Esophagus squamous epithelium (tissue), 5 donors: ENCODE data around the gene FRS3. TPM values are rescaled to one million over a fixed set of nuclear protein-coding genes. Genes with fewer than 3 reads are reported as not detected.
"Not testable (repeated sequence)": the region's sequence is repeated elsewhere in the genome, so short reads cannot be mapped to it uniquely, and the experiment has no call there.

Experiments used
- DNase-seq: peaks from one replicate; lab custom pipeline; 2025; lab: John Stamatoyannopoulos, UW
- H3K27ac ChIP-seq, 4 donors: fragments of 200-600 bp; sonication (generic); one replicate each; pipeline ENCODE4 v1.5.1; 2016 to 2019; ENCODE audit warnings: mild to moderate bottlenecking in 1 of 4
- H3K27me3 ChIP-seq, 4 donors: fragments of 200-600 bp; sonication (generic); 1 replicate in 3 of 4; 2 replicates in 1 of 4; pipeline versions ENCODE4 v1.5.1 to v1.6.0; 2017 to 2021; ENCODE audit warnings: antibody characterized with exemption in 1 of 4
- H3K36me3 ChIP-seq, 3 donors: fragments of 200-600 bp; sonication (generic); one replicate each; pipeline ENCODE4 v1.5.1; 2016 to 2019
- H3K4me1 ChIP-seq, 3 donors: fragments of 200-600 bp; sonication (generic); one replicate each; pipeline ENCODE4 v1.5.1; 2017 to 2019
- H3K4me3 ChIP-seq, 4 donors: fragments of 200-600 bp; sonication (generic); 1 replicate in 3 of 4; 2 replicates in 1 of 4; pipeline ENCODE4 v1.5.1; 2016 to 2019; ENCODE audit warnings: mild to moderate bottlenecking in 2 of 4, moderate library complexity in 1 of 4
- H3K9me3 ChIP-seq, 3 donors: fragments of 200-600 bp; sonication (generic); one replicate each; pipeline ENCODE4 v1.5.1; 2016 to 2019
- POLR2A ChIP-seq, 4 donors: fragments of 450-650 bp; IDR thresholded peaks; one replicate each; pipeline ENCODE4 v1.6.1; 2017; ENCODE audit warnings: antibody characterized with exemption in 4 of 4, mild to moderate bottlenecking in 4 of 4, moderate library complexity in 3 of 4
- WGBS, 2 donors: methylation state at CpG; one replicate each; pipeline ENCODE4 v1.1.5; 2018; 5-methylcytosine and 5-hydroxymethylcytosine counted together
- intact Hi-C: fragments of 100-400 bp; cut with DNase I; formaldehyde crosslinking; loops from one replicate; pipeline ENCODE4 v1.15.0; 2022
- total RNA-seq, 4 donors: library from RNA; depleted of rRNA; stranded (reverse); fragments of >200 nt; gene quantifications; one replicate each; pipeline ENCODE4 v1.1.0, GENCODE V29; 2016
- TF ChIP-seq, protein P1 (sequence below), 6 experiments: fragments of 450-650 bp in 4 of 6; fragments of 200-600 bp in 2 of 6; sonication (generic) in 2 of 6; IDR thresholded peaks; one replicate each; pipeline ENCODE4 v1.5.1; 2016 to 2019; ENCODE audit warnings: antibody characterized with exemption in 6 of 6, mild to moderate bottlenecking in 4 of 6, moderate library complexity in 4 of 6
- donor health status: DM: yes; HTN: yes; CAD: no.

Gene FRS3
- total RNA-seq, 4 donors from 2014 or later: 0.31 to 5.5 (median 1.5) TPM

- H3K9me3 ChIP-seq: no peaks in the 10 kb centered on the region
- H3K27me3 ChIP-seq: no peaks in the 10 kb centered on the region
- peaks cover 0 to 21% (median 12%) of the 10 kb centered on the region in 3 donors for H3K4me1 ChIP-seq
- no peak overlapping the region for H3K27ac ChIP-seq
- no peak for DNase-seq
- peaks cover 4 to 55% (median 15%) of the 10 kb centered on the region in 3 donors for H3K36me3 ChIP-seq
- WGBS, 2 donors: 88 to 95% methylated on average over 5 to 9 of the region's 30 CpGs
- intact Hi-C loops: loop anchor here (10.0 kb wide), 1 partner anchor 166 kb away; no protein-coding TSS in a partner anchor
- TF ChIP-seq POLR2A (IDR thresholded peaks at IDR 0.05): no peak
- TF ChIP-seq, protein P1, sequence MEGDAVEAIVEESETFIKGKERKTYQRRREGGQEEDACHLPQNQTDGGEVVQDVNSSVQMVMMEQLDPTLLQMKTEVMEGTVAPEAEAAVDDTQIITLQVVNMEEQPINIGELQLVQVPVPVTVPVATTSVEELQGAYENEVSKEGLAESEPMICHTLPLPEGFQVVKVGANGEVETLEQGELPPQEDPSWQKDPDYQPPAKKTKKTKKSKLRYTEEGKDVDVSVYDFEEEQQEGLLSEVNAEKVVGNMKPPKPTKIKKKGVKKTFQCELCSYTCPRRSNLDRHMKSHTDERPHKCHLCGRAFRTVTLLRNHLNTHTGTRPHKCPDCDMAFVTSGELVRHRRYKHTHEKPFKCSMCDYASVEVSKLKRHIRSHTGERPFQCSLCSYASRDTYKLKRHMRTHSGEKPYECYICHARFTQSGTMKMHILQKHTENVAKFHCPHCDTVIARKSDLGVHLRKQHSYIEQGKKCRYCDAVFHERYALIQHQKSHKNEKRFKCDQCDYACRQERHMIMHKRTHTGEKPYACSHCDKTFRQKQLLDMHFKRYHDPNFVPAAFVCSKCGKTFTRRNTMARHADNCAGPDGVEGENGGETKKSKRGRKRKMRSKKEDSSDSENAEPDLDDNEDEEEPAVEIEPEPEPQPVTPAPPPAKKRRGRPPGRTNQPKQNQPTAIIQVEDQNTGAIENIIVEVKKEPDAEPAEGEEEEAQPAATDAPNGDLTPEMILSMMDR (IDR thresholded peaks at IDR 0.05): no peak
- no peak overlapping the region for H3K4me3 ChIP-seq
These were observed 9.2 kb downstream of the FRS3 start for GRCh38 chr6:41770381-41771057.

DNA sequence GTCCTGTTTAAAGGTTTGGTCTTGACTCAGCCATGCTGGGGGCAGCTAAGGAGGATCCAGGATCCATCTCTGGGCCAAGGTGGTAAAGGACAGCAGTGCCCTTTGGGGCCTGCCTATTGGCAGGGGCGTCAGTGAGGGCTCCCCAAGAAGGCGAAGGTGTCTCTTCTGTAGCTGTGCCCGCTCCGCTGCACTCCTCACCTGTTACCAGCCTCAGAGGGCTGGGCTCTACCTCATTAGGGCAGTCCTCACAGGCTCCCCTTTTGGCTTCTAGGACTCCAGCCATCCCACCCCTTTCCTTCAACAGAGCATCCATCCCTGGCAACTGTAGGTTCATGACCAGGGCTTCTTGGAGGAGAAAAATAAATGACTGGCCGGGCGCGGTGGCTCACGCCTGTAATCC, 10.3 kb downstream of the FRS3 start:
- intact Hi-C loops: no loop called here
- Histone ChIP-seq H3K36me3 (peaks cover 0 to 44% (median 11%) of the 10 kb centered on the region in 3 donors), H3K4me3 (no peak overlapping the region), H3K4me1 (peaks cover 0 to 21% (median 12%) of the 10 kb centered on the region in 3 donors), H3K27ac (peak overlapping the region in 1 of 4 donors; percentile 77), H3K27me3 (no peaks in the 10 kb centered on the region), H3K9me3 (no peaks in the 10 kb centered on the region)
- WGBS, 2 donors: 91 to 100% methylated on average over 4 to 8 of the region's 8 CpGs
- no peak for TF ChIP-seq POLR2A (IDR thresholded peaks at IDR 0.05)
- TF ChIP-seq, protein P1 (IDR thresholded peaks at IDR 0.05): no peak
- DNase-seq: no peak

- Histone ChIP-seq H3K9me3 (no peaks in the 10 kb centered on the region), H3K27me3 (no peaks in the 10 kb centered on the region), H3K4me3 (no peak overlapping the region), H3K36me3 (peaks cover 0 to 37% (median 10%) of the 10 kb centered on the region in 3 donors), H3K27ac (peak overlapping the region in 1 of 4 donors; percentile 77), H3K4me1 (peaks cover 0 to 21% (median 12%) of the 10 kb centered on the region in 3 donors)
- TF ChIP-seq, protein P1 (IDR thresholded peaks at IDR 0.05): no peak
- no peak for TF ChIP-seq POLR2A (IDR thresholded peaks at IDR 0.05)
- DNase-seq: no peak
- intact Hi-C loops: no loop called here
- 63 to 81% methylated on average over 7 to 9 of the region's 10 CpGs for whole genome bisulfite sequencing, 2 donors
These were observed 11.0 kb downstream of the FRS3 start for GRCh38 chr6:41768545-41769308.

DNA sequence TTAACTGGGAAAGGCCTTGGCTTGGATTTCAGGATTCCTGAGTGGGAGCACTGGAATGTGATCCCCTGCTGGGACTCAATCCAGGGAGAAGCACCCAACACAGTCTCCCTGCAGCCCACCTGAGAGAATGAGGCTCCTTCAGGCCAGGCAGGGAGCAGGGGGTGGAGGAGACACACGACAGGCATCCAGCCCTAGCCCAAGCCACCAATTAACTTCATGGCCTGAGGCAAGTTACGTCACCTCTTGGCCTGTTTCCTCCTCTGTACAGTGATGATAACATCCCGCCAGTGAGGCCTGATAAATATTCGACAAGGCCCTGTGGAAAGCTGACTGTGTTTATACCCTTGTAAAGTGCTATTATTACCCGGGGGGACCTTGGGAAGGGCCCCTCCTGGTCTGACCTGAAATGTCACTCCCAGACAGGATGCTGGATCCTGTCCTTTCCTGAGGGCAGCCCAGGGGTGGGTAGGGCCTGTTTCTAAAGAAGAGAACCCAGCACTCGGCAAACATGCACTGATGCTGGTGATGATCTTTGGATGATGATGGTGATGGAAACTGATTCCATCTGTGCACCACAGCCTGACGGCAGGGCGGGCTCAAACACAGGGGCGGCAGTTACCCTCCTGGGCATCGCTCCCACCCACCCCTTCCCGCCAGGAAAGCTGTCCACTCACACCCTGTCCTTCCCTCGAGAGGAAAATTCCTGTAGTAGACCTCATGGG, 12.4 kb downstream of the FRS3 start:
- peak overlapping the region in 3 of 4 donors; percentile 40 to 77 (median 61) for H3K27ac ChIP-seq
- TF ChIP-seq POLR2A (IDR thresholded peaks at IDR 0.05): no peak
- TF ChIP-seq, protein P1 (IDR thresholded peaks at IDR 0.05): no peak
- 15 to 28% methylated on average over 5 to 6 of the region's 12 CpGs for WGBS, 2 donors
- H3K36me3 ChIP-seq: peaks cover 0 to 23% (median 10%) of the 10 kb centered on the region in 3 donors
- H3K27me3 ChIP-seq: no peaks in the 10 kb centered on the region
- intact Hi-C loops: no loop called here
- no peaks in the 10 kb centered on the region for H3K9me3 ChIP-seq
- DNase-seq: no peak
- no peak overlapping the region for H3K4me3 ChIP-seq
- peaks cover 0 to 21% (median 12%) of the 10 kb centered on the region in 3 donors for H3K4me1 ChIP-seq

GRCh38 chr6:41766043-41766664, 13.5 kb downstream of the FRS3 start:
- DNase-seq, intact Hi-C loops, H3K4me3 ChIP-seq, H3K27me3 ChIP-seq, H3K9me3 ChIP-seq: not testable (repeated sequence)
- Histone ChIP-seq H3K4me1 (peaks cover 0 to 21% (median 12%) of the 10 kb centered on the region in 3 donors), H3K36me3 (peaks cover 0 to 11% (median 2%) of the 10 kb centered on the region in 3 donors), H3K27ac (peak overlapping the region in 1 of 4 donors; percentile 77)
- 67 to 83% methylated on average over 3 of the region's 4 CpGs for WGBS, 2 donors
